Psoas muscle (tissue), 8 donors: ENCODE measurements around the gene MSANTD4. TPM values are rescaled to one million over a fixed set of nuclear protein-coding genes. Genes with fewer than 3 reads are reported as not detected.

ENCODE experiments used
- ATAC-seq, 4 donors: fragments of 200-7000 bp; cut with Tn5 transposase; one replicate each; pipeline ENCODE4 v1.9.1; 2020; ENCODE audit warnings: moderate library complexity in 3 of 4, mild to moderate bottlenecking in 2 of 4
- DNase-seq, 2 donors: peaks; one replicate each; pipeline ENCODE4 v3.0.0-alpha.2; 2020
- H3K27ac ChIP-seq: fragments of 200-600 bp; one replicate; pipeline ENCODE4 v1.8.0; 2022
- H3K27me3 ChIP-seq, 3 donors: fragments of 200-600 bp in 1 of 3; one replicate each; pipeline versions ENCODE4 v1.6.1 to v1.8.0; 2013 to 2022; ENCODE audit warnings: low read length in 2 of 3, mild to moderate bottlenecking in 2 of 3, moderate library complexity in 1 of 3; ENCODE audit not compliant: insufficient read depth in 3 of 3
- H3K36me3 ChIP-seq, 2 donors: fragments of 200-600 bp in 1 of 2; one replicate each; pipeline versions ENCODE4 v1.6.1 to v1.8.0; 2013 to 2022; ENCODE audit warnings: low read depth in 1 of 2, mild to moderate bottlenecking in 1 of 2, moderate library complexity in 1 of 2; ENCODE audit not compliant: insufficient read depth in 1 of 2
- H3K4me1 ChIP-seq: fragments of 200-600 bp; one replicate; pipeline ENCODE4 v1.8.0; 2022
- H3K4me3 ChIP-seq: fragments of 200-600 bp; one replicate; pipeline ENCODE4 v1.8.0; 2022; ENCODE audit warnings: mild to moderate bottlenecking
- H3K9me3 ChIP-seq: fragments of 200-600 bp; one replicate; pipeline ENCODE4 v1.8.0; 2022
- CTCF ChIP-seq: fragments of 200-600 bp; IDR thresholded peaks from one replicate; pipeline ENCODE4 v1.8.0; 2022; ENCODE audit warnings: antibody characterized with exemption
- WGBS, 3 donors: extraction: QIAGEN DNeasy Blood & Tissue Kit; methylation state at CpG; one replicate each; pipeline versions ENCODE4 v1.1.6 to v1.1.7; 2013; 5-methylcytosine and 5-hydroxymethylcytosine counted together
- intact Hi-C, 2 donors: fragments of 100-400 bp; cut with DNase I; formaldehyde crosslinking; loops; one replicate each; pipeline versions ENCODE4 v1.11.0 to v1.14.2; 2022
- long read RNA-seq, 2 donors: library from polyadenylated mRNA; unstranded; transcript quantifications; one replicate each; pipeline ENCODE4 v2.0.0, GENCODE V29; 2021
- polyA plus RNA-seq, 3 donors: library from polyadenylated mRNA; stranded (reverse); fragments of 200-250 nt; gene quantifications; one replicate each; pipeline ENCODE4 v1.2.3, GENCODE V29; 2013
- total RNA-seq, 4 donors: library from RNA; stranded (reverse); fragmentation: NEBNext Ultra II Directional in 2 of 4; extraction: Animal tissue kit (Norgen Biotek cat#: 25700) in 2 of 4; gene quantifications; one replicate each; pipeline versions ENCODE4 v1.2.1 to v1.2.4, GENCODE V29; 2021 to 2023
- donor health status: healthy with polysubstance abuse.
- donor health status: DM: no; HTN: no; CAD: no; lungs with moderate emphysema.
- donor health status: Bipolar disorder and iron deficiency.
- donor health status: healthy.
- donor health status: DM: yes; HTN: yes; CAD: no.
- donor health status: DM: no; HTN: no; CAD: no.
- donor health status: DM: no; HTN: no; CAD: no.
- donor health status: DM: yes; HTN: yes; CAD: no.

MSANTD4 gene
- total RNA-seq (10 to 100 TPM in 3 of 4 donors, 1 to 10 TPM in 1; 9.7 to 31.3 (median 17.1) TPM), polyA plus RNA-seq (10 to 100 TPM in 2 of 3 donors, 1 to 10 TPM in 1; 9.9 to 24.2 (median 13.7) TPM)
- long read RNA-seq, donor 1, full-length matches to known transcripts: 3 of 3 reads
- long read RNA-seq, donor 1, partial matches to known transcripts: 0 of 3 reads
- long read RNA-seq, donor 1, other reads (novel, unspliced or antisense): 0 of 3 reads
- long read RNA-seq, donor 2, full-length matches to known transcripts: 49 of 74 reads
- long read RNA-seq, donor 2, partial matches to known transcripts: 9 of 74 reads
- long read RNA-seq, donor 2, other reads (novel, unspliced or antisense): 16 of 74 reads

- peak within 1 kb of the TSS; percentile 75 for H3K27ac ChIP-seq
- 1 to 2% (median 1%) methylated on average over 43 to 48 of the region's 48 CpGs for WGBS, 3 donors
- ATAC-seq (peak; percentile 97 to 99 (median 98)), DNase-seq (peak; percentile 100)
- H3K27me3 ChIP-seq: peaks cover 0 to 2% (median 0%) of the 10 kb centered on the region in 3 donors
- no peaks in the 10 kb centered on the region for H3K36me3 ChIP-seq
- peak within 1 kb of the TSS; percentile 95 for H3K4me3 ChIP-seq
- peaks cover 22% of the 10 kb centered on the region for H3K4me1 ChIP-seq
- TF ChIP-seq CTCF: no peak
- intact Hi-C loops: loop anchor here (2.0 kb wide), 1 partner anchor 55 kb away; the partner anchor contains the start of genes AASDHPPT (in 2 of the 2) and KBTBD3 (in 2 of the 2)
- no peaks in the 10 kb centered on the region for H3K9me3 ChIP-seq
Observed at GRCh38 chr11:106021967-106022794, at the start of gene MSANTD4. Gene MSANTD4, minus strand, starts transcription at chr11:106022240. Its CDS starts 11,323 bp downstream, at chr11:106010917.

GRCh38 chr11:106070606-106071005, 48.6 kb upstream of the MSANTD4 start:
- DNase-seq (no peak), ATAC-seq (peak in 1 of 4 donors; percentile 30)
- WGBS, 3 donors: 86 to 89% (median 88%) methylated on average over 3 of the region's 3 CpGs
- intact Hi-C loops: no loop called here
- H3K36me3 ChIP-seq: no peaks in the 10 kb centered on the region
- H3K4me3 ChIP-seq: no peak overlapping the region
- peaks cover 3% of the 10 kb centered on the region for H3K4me1 ChIP-seq
- no peaks in the 10 kb centered on the region for H3K9me3 ChIP-seq
- no peak for TF ChIP-seq CTCF
- no peak overlapping the region for H3K27ac ChIP-seq
- no peaks in the 10 kb centered on the region for H3K27me3 ChIP-seq

- Histone ChIP-seq H3K9me3 (no peaks in the 10 kb centered on the region), H3K27me3 (no peaks in the 10 kb centered on the region), H3K4me1 (no peaks in the 10 kb centered on the region), H3K36me3 (peaks cover 0 to under 1% of the 10 kb centered on the region in 2 donors), H3K4me3 (no peak overlapping the region), H3K27ac (no peak overlapping the region)
- ATAC-seq: no peak
- TF ChIP-seq CTCF: no peak
- DNase-seq: no peak
- intact Hi-C loops: no loop called here
Observed at GRCh38 chr11:106063009-106063408, 41.0 kb upstream of the MSANTD4 start.

- 95 to 98% (median 95%) methylated on average over 1 of the region's 1 CpG for WGBS, 3 donors
- no peaks in the 10 kb centered on the region for H3K4me1 ChIP-seq
Observed at GRCh38 chr11:106061954-106062949, 40.2 kb upstream of the MSANTD4 start.

More at GRCh38 chr11:106061954-106062949, 40.2 kb upstream of the MSANTD4 start:
- no peak for TF ChIP-seq CTCF
- Histone ChIP-seq H3K27ac (no peak overlapping the region), H3K9me3 (no peaks in the 10 kb centered on the region), H3K4me3 (no peak overlapping the region), H3K36me3 (peaks cover 0 to 8% of the 10 kb centered on the region in 2 donors), H3K27me3 (no peaks in the 10 kb centered on the region)
- no peak for DNase-seq
- intact Hi-C loops: no loop called here
- no peak for ATAC-seq
